ENCODE results near the gene DUSP18. TPM values are rescaled to one million over a fixed set of nuclear protein-coding genes. Genes with fewer than 3 reads are reported as not detected.
"Not testable (repeated sequence)": the region's sequence is repeated elsewhere in the genome, so short reads cannot be mapped to it uniquely, and the experiment has no call there.

DUSP18 gene
- total RNA-seq, 2 donors from 2014 or later: 10.3 to 11.0 TPM

DNA sequence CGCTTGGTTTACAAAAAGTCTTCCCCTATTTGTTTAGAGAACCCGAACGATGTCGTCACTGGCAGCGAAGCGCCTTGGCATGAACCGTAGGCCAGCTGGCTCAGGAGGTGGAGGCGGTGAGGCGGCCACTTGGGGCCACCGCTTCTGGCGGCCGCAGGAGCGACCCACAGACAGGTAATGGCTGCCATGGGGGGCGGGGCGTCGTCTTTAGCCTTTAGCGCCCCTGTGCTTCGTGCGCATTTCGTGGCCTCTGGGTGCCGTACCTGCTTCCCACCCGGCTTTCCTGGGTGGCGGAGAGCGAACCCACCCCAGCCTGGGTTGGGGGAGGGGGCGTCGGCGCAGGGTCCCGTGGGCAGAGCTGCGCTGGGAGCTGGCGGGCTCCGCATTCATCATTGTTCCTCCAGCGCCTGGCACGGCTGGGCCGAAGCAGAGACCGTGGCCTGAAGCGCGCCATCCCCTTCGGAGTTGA lies 26.5 kb upstream of the DUSP18 start:
- DNase-seq: peak; percentile 12 to 38 (median 35)
- H3K27ac Mint-ChIP-seq: no peak overlapping the region
- peaks cover 2% of the 10 kb centered on the region for H3K36me3 Mint-ChIP-seq (ENCODE audit: low read depth)
- ATAC-seq: peak; percentile 80
- H3K27me3 Mint-ChIP-seq: peaks cover 16% of the 10 kb centered on the region
- peaks cover 6% of the 10 kb centered on the region for H3K4me1 Mint-ChIP-seq
- peak overlapping the region; percentile 92 for H3K4me3 Mint-ChIP-seq
- H3K9me3 ChIP-seq (ENCODE audit: control insufficient read depth, low read length, poor library complexity, severe bottlenecking): no peaks in the 10 kb centered on the region

DNA sequence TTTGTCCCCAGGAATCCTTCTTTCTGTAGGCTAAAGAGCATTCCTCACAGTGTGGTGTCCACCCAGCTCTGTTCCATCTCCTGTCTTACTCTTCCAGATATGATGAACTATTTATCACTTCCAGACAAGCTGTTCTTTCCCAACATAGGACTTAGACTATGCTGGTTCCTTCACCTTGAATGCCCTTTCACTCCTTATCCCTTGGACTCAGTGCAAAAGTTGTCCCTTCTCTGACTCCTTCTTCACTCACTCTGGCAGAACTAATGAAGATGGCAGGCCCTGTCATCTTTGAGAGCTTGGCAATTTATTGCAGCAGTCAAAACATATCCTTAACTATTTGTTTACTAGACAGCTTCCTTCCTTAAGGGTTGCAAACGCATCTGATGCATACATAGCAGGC lies 23.5 kb upstream of the DUSP18 start:
- H3K9me3 ChIP-seq (ENCODE audit: control insufficient read depth, low read length, poor library complexity, severe bottlenecking): no peaks in the 10 kb centered on the region
- peaks cover 2% of the 10 kb centered on the region for H3K36me3 Mint-ChIP-seq (ENCODE audit: low read depth)
- peaks cover 6% of the 10 kb centered on the region for H3K4me1 Mint-ChIP-seq
- no peak overlapping the region for H3K27ac Mint-ChIP-seq
- no peak for DNase-seq
- H3K4me3 Mint-ChIP-seq: no peak overlapping the region
- no peak for ATAC-seq
- peaks cover 12% of the 10 kb centered on the region for H3K27me3 Mint-ChIP-seq

DNA sequence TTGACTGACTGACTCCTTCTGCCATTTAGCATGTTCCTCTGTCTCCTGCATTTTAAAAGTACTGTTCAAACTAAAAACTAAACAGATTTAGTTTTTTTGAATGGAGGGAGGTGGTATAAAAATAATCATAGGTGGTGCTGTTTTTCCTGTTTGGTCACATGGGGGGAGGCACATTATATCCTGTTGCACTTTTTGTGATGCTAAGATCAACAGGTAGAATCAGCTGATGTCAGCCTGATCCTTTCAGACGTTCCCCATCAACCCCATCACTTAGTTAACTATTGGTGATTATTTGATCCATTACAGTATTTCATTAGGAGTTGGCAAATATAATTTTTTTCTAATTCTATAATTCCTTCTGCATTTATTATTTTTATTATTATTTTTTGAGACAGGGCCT lies 21.9 kb upstream of the DUSP18 start:
- peaks cover 3% of the 10 kb centered on the region for H3K4me1 Mint-ChIP-seq
- no peak overlapping the region for H3K4me3 Mint-ChIP-seq
- no peaks in the 10 kb centered on the region for H3K9me3 ChIP-seq (ENCODE audit: control insufficient read depth, low read length, poor library complexity, severe bottlenecking)
- H3K36me3 Mint-ChIP-seq (ENCODE audit: low read depth): peaks cover 2% of the 10 kb centered on the region
- ATAC-seq (no peak), DNase-seq (no peak)
- H3K27me3 Mint-ChIP-seq: peaks cover 12% of the 10 kb centered on the region
- H3K27ac Mint-ChIP-seq: no peak overlapping the region

DNA sequence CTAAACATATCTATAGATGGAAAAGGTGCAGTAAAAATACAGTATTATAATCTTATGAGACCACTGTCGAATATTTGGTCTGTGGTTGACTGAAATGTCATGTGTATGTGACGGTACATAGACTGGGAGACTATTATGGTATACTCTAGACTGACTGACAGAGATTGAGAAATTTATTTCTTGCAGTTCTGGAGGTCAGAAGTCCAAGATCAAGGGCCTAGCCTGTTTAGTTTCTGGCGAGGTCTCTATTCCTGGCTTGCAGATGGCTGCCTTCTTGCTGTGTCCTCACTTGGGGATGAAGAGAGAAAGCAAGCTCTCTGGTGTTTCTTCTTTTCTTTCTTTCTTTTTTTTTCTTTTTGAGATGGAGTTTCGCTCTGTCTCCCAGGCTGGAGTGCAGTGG lies 19.7 kb upstream of the DUSP18 start:
- DNase-seq: no peak
- no peaks in the 10 kb centered on the region for H3K9me3 ChIP-seq (ENCODE audit: control insufficient read depth, low read length, poor library complexity, severe bottlenecking)
- no peak overlapping the region for H3K27ac Mint-ChIP-seq
- no peak overlapping the region for H3K4me3 Mint-ChIP-seq
- ATAC-seq: no peak
- H3K36me3 Mint-ChIP-seq (ENCODE audit: low read depth): no peaks in the 10 kb centered on the region
- H3K27me3 Mint-ChIP-seq: peaks cover 5% of the 10 kb centered on the region
- no peaks in the 10 kb centered on the region for H3K4me1 Mint-ChIP-seq

DNA sequence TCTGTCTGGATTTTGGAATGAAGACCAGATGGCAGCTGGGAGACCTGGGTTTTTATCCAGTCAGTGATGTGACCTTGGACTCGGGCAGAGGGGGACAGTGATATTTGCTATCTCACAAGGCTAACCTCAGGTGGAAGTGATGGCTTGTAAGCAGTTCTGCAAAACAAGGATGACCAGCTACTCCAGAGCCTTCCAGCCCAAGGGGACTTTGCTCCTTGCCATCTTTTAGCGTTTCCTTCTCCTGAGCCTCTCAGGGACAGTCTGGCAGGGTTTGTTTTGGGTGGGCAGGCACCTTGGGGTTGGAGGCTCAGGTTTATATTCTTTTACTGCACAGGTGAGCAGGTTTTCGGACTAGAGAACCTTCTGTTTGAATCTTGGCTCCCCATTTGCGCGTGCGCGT lies 17.5 kb upstream of the DUSP18 start:
- Mint-ChIP-seq H3K4me3 (no peak overlapping the region), H3K27ac (no peak overlapping the region), H3K27me3 (peaks cover 5% of the 10 kb centered on the region), H3K36me3 (ENCODE audit: low read depth) (no peaks in the 10 kb centered on the region), H3K4me1 (no peaks in the 10 kb centered on the region)
- no peak for ATAC-seq
- DNase-seq: no peak
- H3K9me3 ChIP-seq (ENCODE audit: control insufficient read depth, low read length, poor library complexity, severe bottlenecking): no peaks in the 10 kb centered on the region

DNA sequence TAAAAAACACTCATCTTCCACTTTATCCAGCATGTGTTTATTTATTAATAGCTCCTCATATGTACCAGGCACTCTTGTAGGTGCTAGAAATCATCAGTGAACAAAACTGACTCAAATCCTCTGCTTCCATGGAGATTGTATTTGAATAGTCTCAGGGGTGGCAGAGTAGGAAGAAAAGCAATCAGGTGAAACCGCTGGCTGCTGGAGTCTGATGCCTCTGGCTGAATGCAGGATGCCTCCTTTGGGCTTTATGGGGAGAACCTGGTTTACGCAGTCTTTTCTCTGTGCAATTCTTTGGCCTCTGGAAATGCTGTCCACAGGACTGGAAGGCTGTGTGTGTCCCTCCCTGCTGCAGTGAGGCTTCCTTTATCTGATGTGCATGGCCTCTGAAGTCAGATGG lies 14.2 kb upstream of the DUSP18 start:
- H3K27me3 Mint-ChIP-seq: peaks cover 32% of the 10 kb centered on the region
- DNase-seq (no peak), ATAC-seq (no peak)
- peaks cover 3% of the 10 kb centered on the region for H3K4me1 Mint-ChIP-seq
- H3K9me3 ChIP-seq (ENCODE audit: control insufficient read depth, low read length, poor library complexity, severe bottlenecking): no peaks in the 10 kb centered on the region
- no peak overlapping the region for H3K4me3 Mint-ChIP-seq
- H3K36me3 Mint-ChIP-seq (ENCODE audit: low read depth): no peaks in the 10 kb centered on the region
- H3K27ac Mint-ChIP-seq: no peak overlapping the region

DNA sequence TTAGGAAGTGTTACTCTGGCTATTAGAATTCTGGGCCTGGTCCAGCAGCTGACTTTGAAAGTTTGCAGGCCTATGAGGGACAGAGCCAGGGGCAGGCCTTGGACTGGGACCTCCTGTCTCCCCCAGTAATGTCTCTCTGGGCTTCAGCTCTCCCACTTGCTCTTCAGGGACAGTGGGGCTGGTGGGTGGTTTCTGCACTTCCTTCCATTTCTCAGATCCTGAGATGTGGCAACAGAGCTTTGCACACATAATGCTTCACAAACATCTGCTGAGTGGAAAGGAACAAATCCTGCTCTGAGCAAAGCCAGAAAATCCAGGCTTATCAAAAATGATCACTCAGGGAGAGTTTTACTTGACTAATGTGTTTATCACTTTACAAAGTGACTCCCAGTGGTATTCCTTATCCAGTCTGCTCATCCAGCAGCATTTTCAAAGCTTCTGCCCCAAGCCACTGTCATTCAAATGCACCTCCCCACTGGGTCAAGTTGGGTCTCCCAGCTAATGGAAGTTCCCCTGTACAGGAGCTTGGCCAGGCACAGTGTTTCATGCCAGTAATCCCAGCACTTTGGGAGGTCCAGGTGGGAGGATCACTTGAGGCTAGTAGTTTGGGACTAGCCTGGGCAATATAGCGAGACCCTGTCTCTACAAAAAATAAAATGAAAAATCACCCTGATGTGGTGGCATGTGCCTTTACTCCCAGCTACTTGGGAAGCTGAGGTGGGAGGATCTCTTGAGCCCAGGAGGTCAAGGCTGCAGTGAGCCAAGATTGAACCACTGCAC lies 13.5 kb upstream of the DUSP18 start:
- Mint-ChIP-seq H3K27ac (no peak overlapping the region), H3K4me3 (no peak overlapping the region), H3K4me1 (peaks cover 5% of the 10 kb centered on the region), H3K36me3 (ENCODE audit: low read depth) (no peaks in the 10 kb centered on the region), H3K27me3 (peaks cover 38% of the 10 kb centered on the region)
- no peak for ATAC-seq
- H3K9me3 ChIP-seq (ENCODE audit: control insufficient read depth, low read length, poor library complexity, severe bottlenecking): no peaks in the 10 kb centered on the region
- DNase-seq: no peak

DNA sequence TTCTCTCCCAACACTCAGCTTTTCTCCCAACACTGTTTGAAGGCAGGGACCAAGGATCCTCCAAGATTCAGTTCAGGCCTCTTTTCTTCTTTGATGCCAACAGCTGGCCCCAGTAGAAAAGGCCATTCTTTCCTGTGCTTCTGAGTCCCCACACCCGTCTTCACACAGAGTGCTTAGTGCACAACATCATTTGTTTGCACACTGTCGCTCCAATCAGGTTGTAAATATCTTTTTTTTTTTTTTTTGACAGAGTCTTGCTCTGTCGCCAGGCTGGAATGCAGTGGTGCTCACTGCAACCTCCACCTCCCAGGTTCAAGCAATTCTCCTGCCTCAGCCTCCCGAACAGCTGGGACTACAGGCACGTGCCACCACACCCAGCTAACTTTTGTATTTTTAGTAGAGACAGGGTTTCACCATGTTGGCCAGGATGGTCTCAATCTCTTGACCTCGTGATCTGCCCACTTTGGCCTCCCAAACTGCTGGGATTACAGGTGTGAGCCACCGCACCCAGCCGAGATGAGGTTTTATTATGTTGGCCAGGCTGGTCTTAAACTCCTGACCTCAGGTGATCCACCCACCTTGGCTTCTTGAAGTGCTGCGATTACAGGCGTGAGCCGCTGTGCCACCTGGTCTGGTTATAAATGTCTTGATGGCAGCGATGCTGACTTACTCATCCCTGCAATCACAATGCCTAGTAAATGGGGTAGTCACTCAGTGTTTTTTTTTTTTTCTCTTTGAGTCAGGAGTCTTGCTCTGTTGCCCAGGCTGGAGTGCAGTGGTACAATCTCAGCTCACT lies 12.4 kb upstream of the DUSP18 start:
- not testable (repeated sequence) for ATAC-seq; H3K4me1 Mint-ChIP-seq; DNase-seq; H3K36me3 Mint-ChIP-seq (ENCODE audit: low read depth); H3K9me3 ChIP-seq (ENCODE audit: control insufficient read depth, low read length, poor library complexity, severe bottlenecking); H3K4me3 Mint-ChIP-seq; H3K27ac Mint-ChIP-seq
- peaks cover 37% of the 10 kb centered on the region for H3K27me3 Mint-ChIP-seq

DNA sequence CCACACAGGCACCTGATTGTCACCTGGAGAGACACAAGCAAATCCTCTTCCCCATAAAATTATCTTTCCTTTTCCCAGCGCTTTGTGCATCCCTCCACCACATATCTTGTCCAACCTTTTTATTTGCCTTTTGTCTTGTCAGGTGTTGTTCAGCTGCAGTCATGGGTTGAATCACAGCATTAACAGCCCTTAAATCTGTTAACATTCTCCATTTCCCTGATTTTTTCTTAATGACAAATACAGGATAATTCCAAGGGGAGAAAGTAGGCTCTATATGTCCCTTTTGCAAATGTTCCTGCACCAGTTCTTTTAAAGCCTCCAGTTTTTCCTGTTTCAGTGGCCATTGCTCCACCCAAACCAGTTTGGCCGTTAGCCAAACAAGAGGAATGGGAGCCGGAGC lies 8.9 kb upstream of the DUSP18 start:
- not testable (repeated sequence) for H3K9me3 ChIP-seq (ENCODE audit: control insufficient read depth, low read length, poor library complexity, severe bottlenecking); DNase-seq; H3K4me3 Mint-ChIP-seq; H3K4me1 Mint-ChIP-seq; H3K36me3 Mint-ChIP-seq (ENCODE audit: low read depth); ATAC-seq
- Mint-ChIP-seq H3K27ac (peak overlapping the region; percentile 45), H3K27me3 (peaks cover 36% of the 10 kb centered on the region)

DNA sequence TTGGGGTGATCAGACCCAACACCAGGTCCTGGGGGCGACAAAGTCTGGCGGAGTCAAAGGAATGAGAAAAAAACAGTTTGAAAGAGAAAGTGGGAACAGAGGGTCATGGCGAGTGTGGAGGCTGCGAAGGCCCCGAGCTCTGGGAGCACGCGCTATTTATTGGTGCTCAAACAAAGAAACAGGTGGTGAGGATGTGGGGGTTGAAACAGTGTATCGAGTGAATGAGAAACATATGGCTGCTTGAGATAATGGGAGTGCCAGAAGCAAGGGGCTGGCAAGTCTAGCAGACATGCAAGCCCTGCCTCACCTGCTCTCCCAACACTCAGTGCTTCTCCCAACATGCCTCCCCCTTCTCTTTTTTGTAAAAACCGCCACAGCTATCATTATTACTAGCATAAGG lies 7.8 kb upstream of the DUSP18 start:
- no peak overlapping the region for H3K4me3 Mint-ChIP-seq
- ATAC-seq: no peak

DNA sequence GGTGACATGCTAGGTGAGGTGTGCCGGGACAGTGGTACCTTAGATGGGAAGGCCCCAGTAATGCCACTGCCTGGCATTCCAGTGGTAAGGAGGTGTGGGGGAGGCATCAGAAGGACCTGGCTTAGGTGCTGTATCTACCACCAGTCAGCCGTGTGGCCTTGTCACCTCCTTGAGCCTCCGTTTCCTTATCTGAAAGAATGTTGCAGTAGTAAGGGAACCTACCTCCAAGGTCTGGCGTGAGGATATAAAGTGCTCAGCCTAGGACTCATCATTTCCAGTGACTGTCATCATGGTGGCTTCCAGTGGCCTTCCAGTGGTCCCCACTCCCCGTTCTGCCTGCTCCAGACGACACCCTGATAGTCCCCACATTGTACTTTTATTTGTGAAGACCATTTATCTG lies 6.8 kb upstream of the DUSP18 start:
- Mint-ChIP-seq H3K4me3 (no peak overlapping the region), H3K27ac (no peak overlapping the region), H3K36me3 (ENCODE audit: low read depth) (no peaks in the 10 kb centered on the region), H3K4me1 (peaks cover 5% of the 10 kb centered on the region), H3K27me3 (peaks cover 34% of the 10 kb centered on the region)
- DNase-seq: no peak
- H3K9me3 ChIP-seq (ENCODE audit: control insufficient read depth, low read length, poor library complexity, severe bottlenecking): no peaks in the 10 kb centered on the region
- ATAC-seq: no peak

More for the DNA sequence above, 7.8 kb upstream of the DUSP18 start:
- Mint-ChIP-seq H3K27ac (no peak overlapping the region), H3K36me3 (ENCODE audit: low read depth) (no peaks in the 10 kb centered on the region), H3K27me3 (peaks cover 36% of the 10 kb centered on the region), H3K4me1 (peaks cover 5% of the 10 kb centered on the region)
- DNase-seq: no peak
- no peaks in the 10 kb centered on the region for H3K9me3 ChIP-seq (ENCODE audit: control insufficient read depth, low read length, poor library complexity, severe bottlenecking)

DNA sequence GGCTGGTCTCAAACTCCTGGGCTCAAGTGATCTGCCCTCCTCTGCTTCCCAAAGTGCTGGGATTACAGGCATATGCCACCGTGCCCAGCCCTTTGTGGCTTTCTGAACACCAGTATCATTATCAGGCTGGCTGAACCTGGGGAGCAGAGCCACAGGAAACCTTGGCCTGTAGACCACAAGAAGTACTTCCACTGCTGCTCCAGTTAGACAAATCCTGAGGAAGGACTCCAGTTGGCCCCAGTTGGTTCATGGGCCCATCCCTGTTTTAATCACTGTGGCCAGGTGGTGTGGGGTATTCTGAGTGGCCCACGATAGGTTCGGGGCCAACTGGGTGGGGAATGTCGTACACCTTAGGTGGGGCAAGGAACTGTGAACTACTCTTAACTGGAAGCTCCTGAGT lies 5.5 kb upstream of the DUSP18 start:
- peaks cover 7% of the 10 kb centered on the region for H3K4me1 Mint-ChIP-seq
- DNase-seq: no peak
- H3K9me3 ChIP-seq (ENCODE audit: control insufficient read depth, low read length, poor library complexity, severe bottlenecking): no peaks in the 10 kb centered on the region
- no peaks in the 10 kb centered on the region for H3K36me3 Mint-ChIP-seq (ENCODE audit: low read depth)
- ATAC-seq: no peak
- no peak overlapping the region for H3K27ac Mint-ChIP-seq
- H3K4me3 Mint-ChIP-seq: no peak overlapping the region
- peaks cover 23% of the 10 kb centered on the region for H3K27me3 Mint-ChIP-seq

DNA sequence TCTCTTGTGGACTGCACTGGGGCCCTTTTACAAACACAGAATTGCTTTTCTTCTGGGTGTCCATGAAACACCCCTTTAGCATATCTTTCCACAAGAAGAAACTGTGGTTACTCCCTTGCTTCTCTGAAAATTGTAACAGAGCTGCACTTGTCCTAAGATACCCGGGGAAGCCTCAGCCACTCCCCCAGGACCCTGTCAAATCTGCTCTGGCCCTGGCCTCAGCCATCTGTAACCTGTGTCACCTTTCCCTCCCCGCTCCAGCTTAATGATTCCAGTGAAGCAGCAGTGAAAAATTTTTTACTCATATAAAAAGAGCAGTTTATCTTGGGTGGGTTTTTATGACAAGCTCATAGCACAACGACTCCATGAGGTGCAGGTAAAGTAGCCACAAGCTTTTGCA lies 3.4 kb upstream of the DUSP18 start:
- Mint-ChIP-seq H3K36me3 (ENCODE audit: low read depth) (no peaks in the 10 kb centered on the region), H3K27ac (no peak overlapping the region), H3K27me3 (peaks cover 2% of the 10 kb centered on the region), H3K4me3 (no peak overlapping the region), H3K4me1 (peaks cover 15% of the 10 kb centered on the region)
- no peaks in the 10 kb centered on the region for H3K9me3 ChIP-seq (ENCODE audit: control insufficient read depth, low read length, poor library complexity, severe bottlenecking)
- DNase-seq (no peak), ATAC-seq (no peak)

DNA sequence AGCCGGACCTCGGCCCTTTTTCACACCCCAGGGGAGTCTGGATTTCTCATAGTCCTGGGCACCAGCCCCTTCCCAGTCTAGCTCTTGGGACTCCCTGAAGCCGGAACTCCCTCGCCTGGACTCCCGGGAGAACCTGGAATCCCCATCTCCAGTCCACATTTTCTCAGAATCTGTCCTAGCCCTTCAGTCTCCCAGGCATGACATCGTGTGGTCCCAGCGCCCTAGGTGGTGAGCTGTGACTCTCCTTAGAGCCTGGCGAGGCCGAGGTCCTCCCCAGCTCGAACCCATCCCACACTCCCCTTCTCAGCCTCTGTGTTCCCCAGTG lies 673 bp upstream of the DUSP18 start:
- Mint-ChIP-seq H3K27me3 (no peaks in the 10 kb centered on the region), H3K4me1 (peaks cover 25% of the 10 kb centered on the region), H3K4me3 (peak overlapping the region; percentile 94), H3K36me3 (ENCODE audit: low read depth) (no peaks in the 10 kb centered on the region), H3K27ac (peak overlapping the region; percentile 91)
- no peak for ATAC-seq
- DNase-seq: no peak
- H3K9me3 ChIP-seq (ENCODE audit: control insufficient read depth, low read length, poor library complexity, severe bottlenecking): no peaks in the 10 kb centered on the region

Data from T-helper 17 cell (primary cell).